NCI-H2196 treated with DMSO at 0.1 percent for 48 hours (cell line): ENCODE measurements around the gene LHCGR.

Experiments used
- DNase-seq: peaks from one replicate; lab custom pipeline; 2025; ENCODE audit not compliant: unreplicated experiment; lab: John Stamatoyannopoulos, UW

The LHCGR gene

DNA sequence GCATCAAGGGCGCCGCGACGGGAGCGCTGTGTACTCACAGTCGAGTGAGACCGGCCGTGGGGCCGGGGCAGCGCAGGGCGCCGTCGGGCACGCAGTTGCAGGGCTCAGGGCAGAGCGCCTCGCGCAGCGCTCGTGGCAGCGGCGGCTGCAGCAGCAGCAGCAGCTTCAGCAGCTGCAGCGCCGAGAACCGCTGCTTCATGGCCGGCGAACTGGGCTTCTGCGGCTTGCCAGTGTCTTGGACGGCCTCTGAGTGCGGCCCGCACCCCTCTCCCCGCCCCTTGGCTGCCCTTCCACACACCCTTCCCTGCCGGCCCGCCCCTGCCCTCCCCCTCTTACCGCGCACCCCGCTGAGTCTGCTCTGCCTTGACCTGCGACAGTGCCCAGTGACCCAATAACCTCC, at the start of gene LHCGR:
Gene LHCGR, minus strand, starts transcription at position 252 of the 400 bp plus-strand sequence. Its CDS starts 53 bp downstream, at position 199.
- DNase-seq, result no peak

DNA sequence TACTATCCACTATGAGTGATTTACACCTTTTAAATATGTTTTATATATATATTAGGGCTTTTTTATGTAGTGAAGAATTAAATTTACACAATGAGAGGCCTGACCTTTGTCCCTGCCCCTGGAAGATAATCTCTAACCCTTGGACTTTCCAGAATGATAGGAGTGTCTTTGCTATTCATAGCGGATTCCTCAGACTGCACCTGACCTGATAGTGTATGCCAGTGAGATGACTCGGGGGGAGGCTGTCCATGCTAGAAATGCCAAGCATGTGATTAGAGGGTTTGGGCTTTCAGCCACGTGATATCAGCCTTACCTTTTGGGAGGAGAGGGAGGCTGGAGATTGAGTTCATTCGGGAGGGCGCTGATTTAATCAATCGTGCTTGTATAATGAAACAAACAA, 44.1 kb upstream of the LHCGR start:
- DNase-seq, result no peak

DNA sequence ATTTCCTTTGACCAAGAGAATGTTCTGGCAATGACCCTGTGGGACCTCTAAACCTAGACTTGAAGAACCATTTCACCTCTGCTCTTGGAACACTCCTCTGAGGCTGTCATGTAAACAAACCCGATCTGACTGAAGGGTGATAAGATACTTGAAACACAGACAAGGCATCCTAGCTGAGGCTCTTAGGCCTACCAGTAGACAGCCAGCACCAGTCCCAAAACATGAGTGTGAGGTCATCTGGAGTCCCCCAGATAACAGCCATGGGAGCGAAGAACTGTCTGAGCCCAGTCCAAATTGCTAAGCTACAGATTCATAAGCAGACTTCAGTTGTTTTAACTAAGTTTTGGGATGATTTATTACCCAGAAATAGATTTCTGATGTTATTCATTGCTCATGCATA, 39.5 kb upstream of the LHCGR start:
- DNase-seq, result no peak

DNA sequence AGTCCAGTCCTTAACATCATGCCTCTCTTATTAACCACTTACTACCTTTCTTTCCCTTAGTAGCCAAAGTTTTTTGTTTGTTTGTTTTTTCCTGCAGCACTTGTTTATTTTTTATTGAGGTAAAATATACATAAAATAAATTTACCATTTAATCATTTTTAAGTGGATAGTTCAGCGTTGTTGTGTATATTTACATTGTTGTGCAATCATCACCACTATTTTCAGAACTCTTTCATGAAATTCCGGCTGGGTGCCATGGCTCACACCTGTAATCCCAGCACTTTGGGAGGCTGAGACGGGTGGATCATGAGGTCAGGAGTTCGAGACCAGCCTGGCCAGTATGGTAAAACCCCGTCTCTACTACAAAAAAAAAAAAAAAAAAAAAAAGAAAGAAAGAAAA, 38.1 kb upstream of the LHCGR start:
- no peak for DNase-seq

DNA sequence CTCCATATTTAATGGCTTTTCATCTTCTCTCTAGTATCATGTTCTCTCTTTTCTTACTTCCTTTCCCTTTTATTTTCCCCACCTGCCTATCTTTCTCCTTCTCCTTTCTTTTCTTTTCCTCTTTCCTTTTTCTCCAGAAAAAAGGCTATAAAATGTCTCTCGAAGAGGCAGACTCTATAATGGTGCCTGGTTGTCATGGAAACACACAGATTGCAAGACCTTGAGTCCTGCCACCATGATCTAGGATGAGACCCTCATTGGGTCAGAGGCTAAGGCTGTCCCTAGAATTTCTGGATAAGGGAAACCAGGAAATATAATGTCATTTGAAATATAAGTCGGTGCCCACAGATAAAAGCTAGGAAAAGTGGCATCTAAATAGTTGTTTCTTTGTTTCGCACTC, 36.5 kb upstream of the LHCGR start:
- DNase-seq, result no peak

DNA sequence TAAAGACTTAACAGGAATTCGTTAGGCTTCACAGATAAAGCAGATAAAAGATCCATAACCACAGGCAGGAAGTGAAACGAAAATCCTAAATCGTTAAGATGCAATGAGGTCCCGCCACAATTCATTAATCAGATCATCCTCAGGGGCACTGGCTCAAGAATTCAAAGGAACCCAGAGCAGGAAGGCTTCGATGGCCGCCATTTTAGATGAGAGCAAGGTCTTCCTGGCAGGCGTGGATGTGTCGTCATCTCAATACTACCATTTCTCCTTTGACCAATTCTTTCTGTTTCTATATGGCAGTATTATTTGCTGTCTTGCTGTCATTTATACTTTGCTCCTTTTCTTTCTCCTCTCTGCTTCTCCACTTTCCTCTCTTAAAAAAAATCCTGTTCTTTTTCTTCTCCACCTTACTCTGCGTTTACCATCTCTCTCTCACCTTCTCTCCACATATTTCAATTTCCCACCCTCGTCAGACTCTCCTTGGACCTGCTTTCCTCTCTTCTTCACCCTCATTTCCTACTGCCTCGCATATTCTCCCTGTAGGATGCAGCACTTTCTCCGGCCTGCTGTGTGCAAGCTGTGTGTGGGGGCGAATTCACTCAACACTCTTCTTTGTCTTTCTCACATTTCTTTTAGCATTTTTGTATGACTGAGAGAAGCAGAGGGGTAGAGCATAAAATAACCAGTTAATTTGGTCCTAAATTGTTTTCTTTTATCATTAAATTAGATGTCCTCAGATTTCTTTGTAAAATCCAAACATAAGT, 35.1 kb upstream of the LHCGR start:
- DNase-seq, result no peak

DNA sequence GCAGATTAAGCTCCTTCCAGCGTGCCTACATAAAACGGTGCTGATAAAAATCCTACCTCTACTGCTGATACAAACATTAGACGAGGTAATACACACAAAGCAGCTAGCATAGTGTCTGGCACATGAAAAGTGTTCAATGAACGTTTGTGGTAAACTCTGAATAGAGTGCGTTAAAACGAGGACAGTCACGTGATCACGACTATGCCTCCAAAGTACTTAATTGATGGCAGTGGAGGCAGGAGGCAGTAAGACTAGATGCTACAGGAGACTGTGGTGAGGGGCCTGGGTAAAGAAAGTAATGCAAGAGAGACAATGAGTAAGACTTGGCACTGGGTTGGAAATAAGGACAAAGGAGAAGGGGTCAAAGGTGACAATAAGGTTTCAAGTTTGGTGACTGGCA, 32.1 kb upstream of the LHCGR start:
- no peak for DNase-seq

DNA sequence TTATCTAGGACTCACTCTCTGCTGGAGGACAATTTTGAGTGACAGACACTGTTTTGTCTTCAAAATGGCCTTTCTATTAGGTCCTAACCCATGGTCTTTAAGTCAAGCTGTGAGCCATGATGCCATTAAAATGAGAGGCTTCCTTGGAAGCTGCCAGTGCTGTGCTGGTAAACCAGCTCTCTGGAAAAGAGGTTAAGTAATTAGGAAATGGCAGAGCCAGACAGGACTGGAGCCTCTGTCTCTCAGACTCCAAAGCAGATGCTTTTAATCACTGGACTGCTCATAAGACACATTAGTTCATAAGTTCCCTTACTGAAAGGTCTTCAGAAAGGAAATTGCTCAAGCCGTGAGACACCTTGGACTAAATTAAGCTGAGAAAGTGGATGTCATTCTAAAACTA, 25.8 kb upstream of the LHCGR start:
- no peak for DNase-seq

DNA sequence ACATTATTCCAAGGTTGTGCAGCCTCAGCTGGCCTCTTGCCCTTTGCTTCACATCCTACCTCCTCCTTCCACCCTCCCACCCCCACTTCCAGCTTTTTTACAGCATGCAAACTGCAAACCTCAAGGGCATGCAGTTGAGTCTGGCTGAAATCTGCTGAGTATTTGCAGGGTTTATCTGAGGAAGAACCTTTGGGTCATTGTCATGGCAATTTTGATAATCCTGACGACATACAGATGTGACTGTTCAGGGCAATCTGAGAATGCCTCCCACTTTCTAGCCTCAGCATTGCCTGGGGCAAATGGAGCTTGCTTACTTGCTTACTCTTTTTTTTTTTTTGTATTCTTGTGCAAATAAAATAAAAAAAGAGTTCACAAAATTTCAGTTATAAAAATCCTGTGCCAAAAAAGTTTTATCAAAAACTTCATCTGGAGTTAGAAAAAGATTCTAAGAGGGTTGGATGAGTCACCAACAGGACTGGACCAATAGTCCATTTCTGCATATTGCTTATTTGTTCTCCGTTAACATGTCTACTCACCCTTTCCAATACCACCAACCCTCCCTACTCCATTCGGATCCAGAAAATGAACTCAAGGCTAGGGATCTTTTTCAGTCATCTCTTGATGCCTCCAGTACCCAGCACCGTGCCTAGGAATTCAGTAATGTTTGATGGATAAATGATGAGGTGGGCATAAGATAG, 23.6 kb upstream of the LHCGR start:
- no peak for DNase-seq

DNA sequence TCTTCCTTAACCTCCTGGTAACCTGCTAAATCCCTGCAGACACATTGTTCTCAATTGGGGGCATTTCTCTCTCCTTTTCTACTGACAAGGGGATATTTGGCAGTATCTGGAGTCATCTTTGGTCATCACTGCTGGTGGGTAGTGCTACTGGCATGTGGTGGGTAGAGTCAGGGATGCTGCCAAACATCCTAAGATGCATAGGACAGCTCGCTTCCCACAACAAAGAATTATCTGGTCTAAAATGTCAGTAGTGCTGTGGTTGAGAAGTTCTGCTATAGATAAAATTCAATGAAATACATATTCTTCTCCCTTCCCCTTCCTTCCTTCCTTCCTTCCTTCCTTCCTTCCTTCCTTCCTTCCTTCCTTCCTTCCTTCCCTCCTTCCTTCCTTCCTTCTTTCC, 18.7 kb upstream of the LHCGR start:
- no peak for DNase-seq

DNA sequence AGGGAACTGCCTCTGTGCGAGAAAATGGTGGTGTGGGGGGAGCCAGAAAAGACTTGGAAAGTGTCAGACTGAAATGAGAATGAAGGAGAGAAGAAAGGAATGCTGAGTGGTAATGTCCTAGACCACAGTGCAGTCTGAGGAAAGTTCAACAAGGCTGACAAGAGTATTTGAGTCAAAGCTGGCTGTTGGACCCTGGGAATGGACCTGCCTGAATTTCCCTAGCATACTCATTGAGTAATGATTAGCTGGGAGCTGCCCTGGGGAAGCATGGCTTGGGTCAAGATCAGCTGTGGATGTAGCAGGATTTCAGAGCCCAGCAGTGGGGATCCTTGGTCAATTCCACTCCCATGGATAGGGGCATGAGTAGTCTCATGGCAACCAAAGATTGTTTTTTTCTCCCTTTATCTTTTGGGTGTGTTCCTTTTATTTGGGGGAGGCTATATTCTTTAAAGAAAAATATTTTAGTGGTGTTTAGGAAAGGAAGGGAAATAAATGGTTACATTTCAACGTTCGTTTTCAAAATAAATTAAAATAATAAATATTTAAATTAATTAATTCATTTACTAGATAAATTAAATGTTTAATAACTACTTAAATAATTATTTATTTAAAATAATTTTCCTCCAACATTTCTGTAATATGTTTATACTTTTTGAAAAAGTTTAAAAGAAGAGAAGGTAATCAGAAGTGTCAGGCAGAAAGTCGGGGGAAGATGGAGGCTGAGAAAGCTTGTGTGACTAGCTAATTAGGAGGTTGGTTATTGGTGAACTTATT, 15.9 kb upstream of the LHCGR start:
- no peak for DNase-seq

DNA sequence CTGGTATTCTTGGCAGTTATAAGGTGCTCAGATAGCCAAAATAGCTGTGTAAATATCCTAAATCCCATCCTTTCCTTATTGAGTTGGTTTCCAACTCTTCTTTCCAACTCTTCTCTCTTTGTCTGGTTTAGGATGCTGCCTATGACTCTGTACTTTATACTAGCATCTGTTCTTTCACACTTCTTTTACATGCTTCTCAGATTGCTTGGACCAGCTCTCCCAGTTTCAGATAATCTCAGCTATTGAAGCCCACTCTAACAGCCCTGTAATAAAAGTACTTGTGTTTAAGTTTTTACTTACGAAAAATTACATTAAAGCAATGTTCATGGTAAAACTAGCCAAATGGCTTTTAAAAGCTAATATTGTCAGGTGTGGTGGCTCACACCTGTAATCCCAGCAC, 14.7 kb upstream of the LHCGR start:
- DNase-seq, result no peak

DNA sequence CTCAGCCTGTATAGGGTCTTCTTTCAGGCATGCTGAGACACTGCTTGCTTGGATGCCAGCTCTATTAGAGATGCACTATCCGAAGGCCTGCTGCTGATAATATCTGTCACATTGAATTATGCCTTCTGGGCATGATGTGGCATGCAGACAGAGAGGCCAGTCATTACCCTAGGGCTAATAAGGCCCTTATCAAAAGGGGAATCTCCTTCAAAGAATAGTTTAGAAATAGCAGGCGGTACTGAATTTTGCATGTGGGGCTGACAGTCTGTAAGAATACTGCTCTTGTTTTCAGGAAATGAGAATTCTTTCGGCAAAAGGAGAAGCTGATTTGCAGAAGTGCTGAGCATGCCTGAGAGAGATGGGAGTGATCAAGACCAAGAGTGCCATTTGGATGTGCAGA, 13.1 kb upstream of the LHCGR start:
- no peak for DNase-seq

DNA sequence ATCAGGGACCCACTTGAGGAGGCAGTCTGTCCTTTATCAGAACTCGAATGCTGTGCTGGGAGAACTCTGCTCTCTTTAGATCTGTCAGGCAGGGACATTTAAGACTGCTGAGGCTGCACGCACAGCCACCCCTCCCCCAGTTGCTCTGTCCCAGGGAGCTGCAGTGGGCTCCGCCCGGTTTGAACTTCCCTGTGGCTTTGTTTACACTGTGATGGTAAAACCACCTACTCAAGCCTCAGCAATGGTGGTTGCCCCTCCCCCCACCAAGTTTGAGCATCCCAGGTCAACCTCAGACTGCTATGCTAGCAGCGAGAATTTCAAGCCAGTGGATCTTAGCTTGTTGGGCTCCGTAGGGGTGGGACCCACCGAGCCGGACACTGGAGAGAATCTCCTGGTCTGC, 11.8 kb upstream of the LHCGR start:
- no peak for DNase-seq

DNA sequence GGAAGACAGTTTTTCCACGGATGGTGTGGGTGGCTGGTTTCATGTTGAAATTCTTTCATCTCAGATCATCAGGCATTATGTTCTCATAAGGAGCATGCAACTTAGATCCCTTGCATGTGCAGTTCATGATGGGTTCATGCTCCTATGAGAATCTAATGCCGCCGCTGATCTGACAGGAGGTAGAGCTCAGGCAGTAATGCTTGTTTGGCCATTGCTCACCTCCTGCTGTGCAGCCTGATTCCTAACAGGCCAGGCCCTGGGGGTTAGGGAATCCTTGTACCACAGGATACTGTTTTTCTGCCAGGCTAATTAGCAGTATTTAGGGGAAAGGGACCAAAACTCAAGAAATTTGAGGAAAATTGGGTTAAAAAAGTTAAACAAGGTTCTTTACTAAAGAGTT, 5.3 kb upstream of the LHCGR start:
- DNase-seq, result no peak

DNA sequence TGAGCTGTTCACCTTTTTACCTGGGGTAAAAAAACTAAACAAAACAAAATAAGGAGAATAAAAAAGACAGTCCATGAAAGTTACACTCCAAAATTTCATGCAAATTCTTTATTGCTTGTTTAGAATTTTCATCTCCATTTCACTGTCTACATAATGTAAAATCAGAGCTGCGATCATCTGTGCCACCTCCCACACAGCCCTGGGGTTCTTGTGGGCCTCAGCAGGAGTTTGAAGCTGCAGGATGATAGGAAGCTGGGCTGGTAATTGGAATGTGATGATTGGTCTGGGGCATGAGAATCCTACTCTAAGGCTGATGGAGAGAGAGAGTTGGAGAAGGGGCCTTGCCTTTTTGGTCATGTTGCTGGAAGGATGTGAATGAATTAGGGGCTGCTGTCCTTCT, 4.2 kb upstream of the LHCGR start:
- no peak for DNase-seq

DNA sequence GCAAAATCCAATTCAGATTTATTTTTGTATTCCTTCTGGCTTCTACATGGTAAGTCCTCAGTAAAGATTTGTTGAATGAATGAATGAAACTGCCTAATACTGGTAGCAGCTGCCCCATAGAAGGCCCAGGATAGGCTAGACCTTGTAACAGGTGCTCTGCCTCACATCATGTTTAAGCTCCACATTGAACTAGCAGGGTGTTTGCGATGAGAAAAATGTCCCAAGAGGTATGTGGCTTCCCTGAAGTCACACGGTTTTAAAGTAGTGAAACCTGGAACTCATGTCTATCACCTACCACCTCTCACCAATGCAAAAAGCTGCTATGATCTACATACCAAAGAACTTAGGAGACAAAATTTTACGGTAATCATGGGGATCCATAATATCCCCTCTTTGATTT, 765 bp upstream of the LHCGR start:
- DNase-seq, result no peak

DNA sequence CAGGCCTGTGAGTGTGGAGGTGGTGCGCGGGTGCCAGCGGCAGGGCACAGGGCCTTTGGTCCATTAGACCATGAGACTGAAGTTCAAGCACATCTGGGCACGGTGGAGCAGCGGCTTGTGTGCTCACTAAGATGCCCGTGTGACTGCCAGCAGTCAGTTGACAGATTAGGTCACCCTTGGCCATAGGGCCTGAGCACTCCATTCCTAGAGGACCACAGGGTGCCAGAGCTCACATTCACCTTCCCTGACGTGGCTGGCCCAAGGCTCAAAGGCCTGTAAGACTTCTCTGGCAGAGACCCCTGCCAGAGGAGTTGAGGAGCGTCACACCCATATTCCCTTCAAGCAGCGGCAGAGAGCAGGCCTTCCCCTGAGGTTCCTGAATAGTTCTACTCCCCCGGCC, 650 bp downstream of the LHCGR start:
- no peak for DNase-seq

DNA sequence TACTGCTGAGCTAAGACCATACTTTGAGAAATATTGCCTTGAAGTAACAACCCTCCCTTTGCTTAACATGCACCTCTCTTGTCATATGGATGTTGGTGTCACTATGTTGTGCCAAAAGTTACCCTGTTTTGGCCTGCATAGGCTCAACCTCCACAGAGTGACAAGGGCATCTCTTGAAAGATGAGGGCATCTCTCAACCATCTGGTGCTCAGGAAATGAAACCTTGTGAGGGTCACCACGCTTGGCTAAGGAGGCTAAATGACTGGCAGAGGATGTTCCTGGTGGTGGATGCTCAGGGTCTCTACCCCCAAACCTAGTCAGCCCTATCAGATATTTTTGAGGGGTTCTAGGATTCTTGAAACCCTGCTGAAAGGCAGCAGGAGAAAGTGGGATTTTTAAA, 2.3 kb downstream of the LHCGR start:
- DNase-seq, result no peak

DNA sequence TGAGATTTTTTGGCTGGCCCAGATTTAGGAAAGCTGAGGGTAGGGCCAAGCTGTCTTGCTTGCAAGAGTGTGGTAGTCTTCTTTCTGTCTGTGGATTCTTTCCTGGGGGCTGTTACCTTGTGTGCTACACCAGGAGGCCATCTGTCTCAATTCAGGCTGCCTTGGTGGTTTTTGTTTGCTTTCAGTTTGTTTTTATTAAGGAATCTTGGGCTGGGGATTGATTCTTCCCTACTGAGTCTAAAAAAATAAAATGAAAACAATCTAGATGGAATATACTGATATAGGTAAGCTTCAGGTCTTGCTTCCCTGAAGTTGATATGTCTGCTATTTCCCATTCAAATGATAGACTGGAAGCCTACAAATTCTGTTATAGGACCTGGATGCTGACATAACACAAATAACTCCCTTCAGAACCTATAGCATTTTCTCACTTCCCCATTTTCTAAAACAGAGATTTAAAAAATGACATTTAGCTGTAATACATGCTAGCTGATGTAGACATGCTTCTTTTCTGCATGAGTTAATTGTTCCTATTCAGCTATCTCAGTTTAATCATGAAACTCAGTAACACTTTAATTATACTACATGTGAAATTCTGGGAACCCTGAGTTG, 5.3 kb downstream of the LHCGR start:
- no peak for DNase-seq

DNA sequence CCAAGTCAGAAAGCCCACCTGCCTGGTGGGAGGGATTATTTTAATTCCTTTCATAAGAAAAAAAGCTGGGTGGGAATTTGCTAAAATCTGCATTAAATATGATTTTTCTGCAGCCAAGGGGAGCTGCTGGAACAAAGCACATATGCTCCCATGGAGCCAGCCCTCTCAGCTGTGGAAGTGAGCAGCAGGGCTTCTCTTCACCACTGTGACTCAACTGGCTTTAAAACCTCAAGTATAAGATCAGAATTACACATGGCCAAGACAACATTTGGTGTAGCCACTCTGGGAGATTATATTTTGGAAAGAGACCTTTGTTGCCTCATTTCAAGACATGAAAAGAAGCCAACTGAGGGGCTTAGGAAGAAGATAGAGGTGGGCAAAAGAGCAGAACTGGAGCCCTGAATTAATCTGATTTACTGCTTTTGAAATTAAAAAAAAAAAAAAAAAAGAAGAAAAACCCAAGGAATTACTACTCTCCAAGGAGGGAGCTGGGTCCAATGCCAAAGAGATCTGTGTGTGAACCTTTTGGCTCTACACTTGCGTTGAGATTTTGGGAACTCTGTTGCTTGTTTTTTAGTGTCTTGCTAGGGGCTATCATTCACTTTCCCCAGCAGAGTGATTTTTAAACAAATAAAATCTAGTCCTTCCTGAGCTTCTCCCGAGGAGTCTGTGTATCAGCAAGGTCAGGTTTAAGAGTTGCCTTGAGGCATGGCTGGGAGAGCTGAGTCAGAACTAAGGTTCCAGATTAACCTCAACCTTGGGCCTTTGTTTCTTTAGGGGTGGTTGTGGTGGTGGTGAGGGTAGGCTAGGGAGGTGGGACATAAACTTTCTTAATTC, 6.0 kb downstream of the LHCGR start:
- DNase-seq, result no peak
